Mammary microvascular endothelial cell (primary cell): ENCODE measurements around the gene PCDHGA6. TPM values are rescaled to one million over a fixed set of nuclear protein-coding genes. Genes with fewer than 3 reads are reported as not detected.

Source experiments
- total RNA-seq: library from RNA; depleted of rRNA; stranded (reverse); fragments of >200 nt; gene quantifications from 2 replicates; pipeline ENCODE4 v1.2.3, GENCODE V29; 2015

PCDHGA6 gene
- total RNA-seq, 1 donor from 2014 or later, result 0.73 TPM

GRCh38 chr5:141407790-141408505 is 34.3 kb downstream of the PCDHGA6 start, which contains the start of gene PCDHGB6:
Gene PCDHGB6, plus strand, starts transcription at chr5:141408021. Its CDS starts 182 bp downstream, at chr5:141408203.

GRCh38 chr5:141412854-141413539 is 39.3 kb downstream of the PCDHGA6 start, which contains the start of gene PCDHGA10:
Gene PCDHGA10, plus strand, starts transcription at chr5:141412987. Its CDS starts 189 bp downstream, at chr5:141413176.

GRCh38 chr5:141417494-141418172 is 43.9 kb downstream of the PCDHGA6 start, which contains the start of gene PCDHGB7:
Gene PCDHGB7, plus strand, starts transcription at chr5:141417677. Its CDS starts 183 bp downstream, at chr5:141417860.

GRCh38 chr5:141420855-141421488 is 47.3 kb downstream of the PCDHGA6 start, which contains the start of gene PCDHGA11:
Gene PCDHGA11, plus strand, starts transcription at chr5:141421051. Its CDS starts 177 bp downstream, at chr5:141421228.

Other genes starting within 250 kb of the PCDHGA6 start
- gene PCDHB5, start 238.7 kb upstream of the PCDHGA6 start, total RNA-seq, result 0.15 and 0.47 TPM in 2 replicates
- not detected in 2 replicates for gene PCDHB6, start 223.8 kb upstream of the PCDHGA6 start, total RNA-seq
- 0.05 and 0.07 TPM in 2 replicates for gene PCDHB7, start 201.2 kb upstream of the PCDHGA6 start, total RNA-seq
- 0.25 TPM in 1 of 2 replicates, not detected in the other for gene PCDHB8, start 196.1 kb upstream of the PCDHGA6 start, total RNA-seq
- gene PCDHB16, start 191.5 kb upstream of the PCDHGA6 start, total RNA-seq, result under 0.01 and 0.25 TPM in 2 replicates
- 0.15 and 0.27 TPM in 2 replicates for gene PCDHB9, start 186.7 kb upstream of the PCDHGA6 start, total RNA-seq
- 0.53 and 0.59 TPM in 2 replicates for gene PCDHB10, start 181.5 kb upstream of the PCDHGA6 start, total RNA-seq
- gene PCDHB11, start 174.3 kb upstream of the PCDHGA6 start, total RNA-seq, result not detected in 2 replicates
- 0.05 and 0.13 TPM in 2 replicates for gene PCDHB12, start 165.2 kb upstream of the PCDHGA6 start, total RNA-seq
- gene PCDHB13, start 160.0 kb upstream of the PCDHGA6 start, total RNA-seq, result 0.30 and 0.33 TPM in 2 replicates
- gene PCDHB14, start 150.5 kb upstream of the PCDHGA6 start, total RNA-seq, result 0.20 and 0.30 TPM in 2 replicates
- gene PCDHB15, start 128.5 kb upstream of the PCDHGA6 start, total RNA-seq, result 0.15 and 0.40 TPM in 2 replicates
- gene SLC25A2, start 69.8 kb upstream of the PCDHGA6 start, total RNA-seq, result 0.15 TPM in 1 of 2 replicates, not detected in the other
- gene TAF7, start 53.1 kb upstream of the PCDHGA6 start, total RNA-seq, result 44.8 and 50.7 TPM in 2 replicates
- 0.20 and 0.59 TPM in 2 replicates for gene PCDHGA1, start 43.4 kb upstream of the PCDHGA6 start, total RNA-seq
- gene PCDHGA2, start 35.1 kb upstream of the PCDHGA6 start, total RNA-seq, result 0.73 and 0.79 TPM in 2 replicates
- gene PCDHGA3, start 30.1 kb upstream of the PCDHGA6 start, total RNA-seq, result 0.13 and 0.49 TPM in 2 replicates
- gene PCDHGB1, start 23.8 kb upstream of the PCDHGA6 start, total RNA-seq, result 0.44 and 0.60 TPM in 2 replicates
- 2.8 and 3.9 TPM in 2 replicates for gene PCDHGA4, start 18.9 kb upstream of the PCDHGA6 start, total RNA-seq
- 2.9 and 3.3 TPM in 2 replicates for gene PCDHGB2, start 13.9 kb upstream of the PCDHGA6 start, total RNA-seq
- 0.53 and 0.79 TPM in 2 replicates for gene PCDHGA5, start 9.7 kb upstream of the PCDHGA6 start, total RNA-seq
- 0.67 and 1.4 TPM in 2 replicates for gene PCDHGB3, start 3.6 kb upstream of the PCDHGA6 start, total RNA-seq
- 0.80 and 1.1 TPM in 2 replicates for gene PCDHGA7, start 8.9 kb downstream of the PCDHGA6 start, total RNA-seq
- 3.3 and 4.2 TPM in 2 replicates for gene PCDHGB4, start 13.8 kb downstream of the PCDHGA6 start, total RNA-seq
- gene PCDHGA8, start 18.7 kb downstream of the PCDHGA6 start, total RNA-seq, result 0.15 and 0.33 TPM in 2 replicates
- 7.9 and 8.3 TPM in 2 replicates for gene PCDHGB5, start 24.1 kb downstream of the PCDHGA6 start, total RNA-seq
- 1.2 and 1.8 TPM in 2 replicates for gene PCDHGA9, start 28.9 kb downstream of the PCDHGA6 start, total RNA-seq
- gene PCDHGB6, start 34.1 kb downstream of the PCDHGA6 start, total RNA-seq, result 0.73 and 1.2 TPM in 2 replicates
- 1.7 and 2.6 TPM in 2 replicates for gene PCDHGA10, start 39.1 kb downstream of the PCDHGA6 start, total RNA-seq
- gene PCDHGB7, start 43.8 kb downstream of the PCDHGA6 start, total RNA-seq, result 3.1 and 5.3 TPM in 2 replicates
- 4.4 and 4.6 TPM in 2 replicates for gene PCDHGA11, start 47.2 kb downstream of the PCDHGA6 start, total RNA-seq
- 4.7 and 5.9 TPM in 2 replicates for gene PCDHGA12, start 56.6 kb downstream of the PCDHGA6 start, total RNA-seq
- gene PCDHGC3, start 102.1 kb downstream of the PCDHGA6 start, total RNA-seq, result 18.0 and 18.2 TPM in 2 replicates
- gene PCDHGC4, start 111.1 kb downstream of the PCDHGA6 start, total RNA-seq, result 0.20 and 0.44 TPM in 2 replicates
- gene PCDHGC5, start 115.2 kb downstream of the PCDHGA6 start, total RNA-seq, result 0.15 and 0.20 TPM in 2 replicates
- 79.6 and 79.9 TPM in 2 replicates for gene DIAPH1, start 245.1 kb downstream of the PCDHGA6 start, total RNA-seq